ENCODE results near the gene MAGEB10.
"Not testable (repeated sequence)": the region's sequence is repeated elsewhere in the genome, so short reads cannot be mapped to it uniquely, and the experiment has no call there.

The MAGEB10 gene, protein sequence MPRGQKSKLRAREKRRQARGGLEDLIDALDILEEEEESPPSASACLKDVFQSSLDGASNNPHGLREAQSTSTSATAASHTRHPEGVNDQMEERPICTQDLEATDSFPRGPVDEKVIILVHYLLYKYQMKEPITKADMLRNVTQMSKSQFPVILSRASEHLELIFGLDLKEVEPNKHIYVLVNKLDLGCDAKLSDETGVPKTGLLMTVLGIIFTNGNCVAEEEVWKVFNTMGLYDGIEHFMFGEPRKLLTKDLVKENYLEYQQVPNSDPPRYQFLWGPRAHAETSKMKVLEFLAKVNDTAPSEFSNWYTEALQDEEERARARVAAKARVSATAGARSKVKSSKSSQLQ

DNA sequence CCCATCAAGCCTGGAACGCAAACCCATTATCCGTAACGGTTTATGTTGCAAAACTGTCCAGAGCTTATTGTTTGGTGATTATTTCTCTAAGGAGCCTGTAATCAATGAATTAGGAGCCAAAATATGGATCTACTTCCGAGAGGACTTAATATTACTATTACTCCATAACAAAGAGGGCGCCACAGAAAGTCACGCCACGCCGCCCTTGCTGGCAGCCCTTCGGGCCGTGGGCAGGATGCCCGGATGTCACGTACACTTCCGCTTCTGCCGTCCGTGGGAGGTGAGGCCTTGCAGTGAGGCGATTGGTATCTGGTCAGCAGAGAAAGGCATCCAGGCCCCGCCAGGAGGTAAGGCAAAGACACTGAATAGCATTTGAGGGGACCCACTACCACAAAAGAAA lies at the start of gene MAGEB10:
TSS of gene MAGEB10 (plus strand) at position 301 of the 400 bp plus-strand sequence. CDS start 13,317 bp downstream, outside the sequence.
- H3K27me3 Mint-ChIP-seq = no peaks in the 10 kb centered on the region
- no peak within 1 kb of the TSS for H3K4me3 Mint-ChIP-seq
- H3K27ac Mint-ChIP-seq = no peak within 1 kb of the TSS
- no peaks in the 10 kb centered on the region for H3K4me1 Mint-ChIP-seq
- H3K36me3 Mint-ChIP-seq = no peaks in the 10 kb centered on the region
- no peaks in the 10 kb centered on the region for H3K9me3 Mint-ChIP-seq

DNA sequence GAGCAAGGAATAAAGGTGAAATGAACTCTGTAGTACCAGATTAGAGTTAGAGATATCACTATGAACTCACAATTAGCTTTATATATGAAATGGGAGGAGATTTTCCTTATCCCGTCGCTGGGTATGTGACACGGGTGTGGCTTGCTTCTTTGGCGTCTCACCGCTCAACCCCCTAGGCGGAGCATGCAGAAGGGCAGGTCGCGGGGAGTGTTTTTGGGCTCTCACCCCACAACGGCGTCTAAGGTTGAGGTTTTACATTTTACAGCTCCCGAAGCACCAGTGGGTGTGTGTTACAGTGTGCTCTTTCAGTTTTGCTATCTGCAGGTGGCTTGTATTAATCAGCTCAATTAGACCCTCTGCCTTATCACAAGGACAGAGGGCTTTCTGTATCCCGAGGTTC lies 42.1 kb upstream of the MAGEB10 start:
- Mint-ChIP-seq H3K4me3 (no peak overlapping the region), H3K36me3 (no peaks in the 10 kb centered on the region), H3K27me3 (no peaks in the 10 kb centered on the region), H3K27ac (no peak overlapping the region), H3K4me1 (no peaks in the 10 kb centered on the region), H3K9me3 (no peaks in the 10 kb centered on the region)

DNA sequence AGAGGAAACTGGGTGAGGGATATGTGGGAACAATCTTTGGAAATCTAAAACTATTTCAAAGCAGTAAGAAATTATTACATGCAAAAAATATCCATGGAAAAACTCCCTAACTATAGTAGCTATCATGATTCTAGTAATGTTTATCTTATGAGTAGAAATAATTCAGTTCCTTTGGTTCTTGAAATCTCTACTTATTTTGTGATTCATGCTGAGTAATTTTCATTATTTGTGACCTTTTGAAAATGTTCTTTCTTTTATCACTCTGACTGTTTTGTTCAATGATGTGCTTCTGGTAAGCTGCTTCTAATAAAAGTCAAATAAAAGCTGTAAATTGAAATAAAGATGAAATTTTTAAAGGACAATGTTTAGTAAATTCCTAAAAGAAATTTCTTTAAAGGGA lies 40.4 kb upstream of the MAGEB10 start:
- H3K27ac Mint-ChIP-seq = no peak overlapping the region

DNA sequence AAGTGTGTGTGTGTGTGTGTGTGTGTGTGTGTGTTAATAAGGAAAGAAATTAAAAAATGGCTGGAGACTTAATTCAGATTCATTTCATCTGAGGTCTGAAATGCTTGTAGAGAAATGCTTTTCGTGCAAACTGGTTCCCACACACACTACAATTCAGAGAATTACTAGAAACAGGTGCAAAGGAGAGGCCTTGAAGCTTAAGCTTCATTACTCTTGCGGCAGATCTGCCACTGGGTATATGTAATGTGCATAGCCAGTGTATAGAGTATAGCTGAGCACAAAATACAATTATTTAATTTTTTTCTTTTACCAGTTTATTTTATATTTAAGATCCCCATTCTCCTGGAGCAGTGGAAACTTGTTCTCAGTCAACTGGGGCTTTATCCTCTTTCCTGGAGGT lies 31.8 kb upstream of the MAGEB10 start:
- Mint-ChIP-seq H3K27me3 (no peaks in the 10 kb centered on the region), H3K36me3 (no peaks in the 10 kb centered on the region)

More for the DNA sequence above, 40.4 kb upstream of the MAGEB10 start:
- Mint-ChIP-seq H3K9me3 (no peaks in the 10 kb centered on the region), H3K27me3 (no peaks in the 10 kb centered on the region), H3K4me3 (no peak overlapping the region), H3K36me3 (no peaks in the 10 kb centered on the region), H3K4me1 (no peaks in the 10 kb centered on the region)

DNA sequence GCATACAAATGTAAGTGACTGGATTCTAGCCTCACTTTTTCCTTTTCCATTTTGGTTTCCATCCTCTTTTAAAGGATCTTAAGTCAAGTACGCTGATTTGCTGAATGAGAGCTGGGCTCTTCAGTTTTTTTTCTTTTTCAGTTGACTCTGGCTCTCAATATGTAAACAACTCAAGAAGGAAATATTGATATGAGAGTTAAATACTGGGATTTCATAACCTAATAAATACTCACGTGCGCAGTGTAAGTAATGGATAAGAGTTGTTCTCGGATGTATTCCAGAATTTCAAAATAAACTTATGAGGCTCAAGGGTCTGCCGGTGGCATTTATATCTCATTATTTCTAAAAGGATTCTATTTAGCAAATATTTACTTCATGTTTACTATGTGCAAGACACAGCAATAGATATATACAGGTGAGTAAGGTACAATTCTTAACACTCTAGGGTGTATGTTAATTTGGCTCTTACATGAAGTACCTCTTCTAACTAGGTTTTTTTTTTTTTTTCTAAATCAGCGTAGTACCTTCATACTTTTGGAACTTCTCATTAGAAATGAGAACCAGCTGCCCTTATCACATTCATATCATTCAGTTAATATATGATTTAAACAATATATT lies 11.0 kb upstream of the MAGEB10 start:
- Mint-ChIP-seq H3K36me3 (no peaks in the 10 kb centered on the region), H3K27me3 (no peaks in the 10 kb centered on the region)

More for the DNA sequence above, 31.8 kb upstream of the MAGEB10 start:
- H3K9me3 Mint-ChIP-seq = no peaks in the 10 kb centered on the region
- no peak overlapping the region for H3K27ac Mint-ChIP-seq
- no peaks in the 10 kb centered on the region for H3K4me1 Mint-ChIP-seq
- H3K4me3 Mint-ChIP-seq = no peak overlapping the region

DNA sequence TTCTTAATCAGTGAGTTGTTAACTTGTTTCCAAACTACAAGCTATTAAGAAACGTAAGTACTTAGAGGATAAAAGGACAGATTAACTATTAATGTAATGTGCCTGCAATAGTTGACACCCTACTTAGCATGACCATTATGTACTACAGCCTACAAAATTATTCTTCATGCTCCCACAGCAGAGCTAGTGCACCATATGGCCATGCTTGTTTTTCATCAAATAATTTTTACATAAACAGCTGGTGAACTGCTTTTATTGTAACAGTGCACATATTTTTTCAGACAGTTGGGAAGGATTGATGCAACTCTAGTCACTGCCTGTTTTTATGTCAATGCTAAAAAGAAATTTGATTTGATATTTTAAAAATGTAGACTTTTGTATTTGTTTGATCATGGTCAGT lies 10.2 kb upstream of the MAGEB10 start:
- H3K27ac Mint-ChIP-seq = no peak overlapping the region
- H3K36me3 Mint-ChIP-seq = no peaks in the 10 kb centered on the region
- no peaks in the 10 kb centered on the region for H3K9me3 Mint-ChIP-seq
- H3K27me3 Mint-ChIP-seq = no peaks in the 10 kb centered on the region
- H3K4me1 Mint-ChIP-seq = no peaks in the 10 kb centered on the region
- H3K4me3 Mint-ChIP-seq = no peak overlapping the region

More for the DNA sequence above, 11.0 kb upstream of the MAGEB10 start:
- no peak overlapping the region for H3K4me3 Mint-ChIP-seq
- no peaks in the 10 kb centered on the region for H3K9me3 Mint-ChIP-seq
- no peak overlapping the region for H3K27ac Mint-ChIP-seq
- no peaks in the 10 kb centered on the region for H3K4me1 Mint-ChIP-seq

DNA sequence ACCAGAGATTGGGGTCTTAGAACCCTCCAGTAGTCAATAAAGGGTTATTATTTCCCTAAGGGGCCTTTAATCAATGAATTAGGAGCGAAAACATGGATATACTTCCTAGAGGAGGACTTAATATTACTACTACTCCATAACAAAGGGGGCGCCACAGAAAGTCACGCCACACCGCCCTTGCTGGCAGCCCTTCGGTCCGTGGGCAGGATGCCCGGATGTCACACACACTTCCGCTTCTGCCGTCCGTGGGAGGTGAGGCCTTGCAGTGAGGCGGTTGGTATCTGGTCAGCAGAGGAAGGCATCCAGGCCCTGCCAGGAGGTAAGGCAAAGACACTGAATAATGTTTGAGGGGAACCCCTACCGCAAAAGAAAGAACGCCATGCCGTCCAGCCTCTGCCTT lies 436 bp downstream of the MAGEB10 start:
- no peak overlapping the region for H3K27ac Mint-ChIP-seq
- no peaks in the 10 kb centered on the region for H3K4me1 Mint-ChIP-seq
- no peaks in the 10 kb centered on the region for H3K36me3 Mint-ChIP-seq
- H3K9me3 Mint-ChIP-seq = no peaks in the 10 kb centered on the region
- H3K27me3 Mint-ChIP-seq = no peaks in the 10 kb centered on the region
- no peak overlapping the region for H3K4me3 Mint-ChIP-seq

DNA sequence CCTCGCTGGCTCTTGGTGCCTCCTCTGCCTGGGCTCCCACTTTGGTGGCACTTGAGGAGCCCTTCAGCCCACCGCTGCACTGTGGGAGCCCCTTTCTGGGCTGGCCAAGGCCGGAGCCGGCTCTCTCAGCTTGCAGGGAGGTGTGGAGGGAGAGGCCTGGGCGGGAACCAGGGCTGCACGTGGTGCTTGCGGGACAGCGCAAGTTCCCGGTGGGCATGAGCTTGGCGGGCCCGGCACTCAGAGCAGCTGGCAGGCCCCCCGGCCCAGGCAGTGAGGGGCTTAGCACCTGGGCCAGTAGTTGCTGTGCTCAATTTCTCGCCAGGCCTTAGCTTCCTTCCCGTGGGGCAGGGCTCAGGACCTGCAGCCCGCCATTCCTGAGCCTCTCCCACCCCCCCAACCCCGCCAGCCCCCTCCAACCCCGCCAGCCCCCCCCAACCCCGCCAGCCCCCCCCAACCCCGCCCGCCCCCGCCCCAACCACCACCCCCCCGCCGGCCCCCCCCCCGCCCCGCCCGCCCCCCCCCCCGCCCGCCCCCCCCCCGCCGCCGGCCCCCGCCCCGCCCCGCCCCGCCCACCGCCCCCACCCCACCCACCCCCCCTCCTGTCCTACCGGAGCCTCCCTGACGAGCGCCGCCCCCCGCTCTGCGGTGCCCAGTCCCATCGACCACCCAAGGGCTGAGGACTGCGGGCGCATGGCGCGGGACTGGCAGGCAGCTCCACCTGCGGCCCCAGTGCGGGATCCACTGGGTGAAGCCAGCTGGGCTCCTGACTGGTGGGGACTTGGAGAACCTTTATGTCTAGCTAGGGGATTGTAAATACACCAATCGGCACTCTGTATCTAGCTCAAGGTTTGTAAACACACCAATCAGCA lies 1.4 kb downstream of the MAGEB10 start:
- not testable (repeated sequence) for H3K36me3 Mint-ChIP-seq, H3K4me3 Mint-ChIP-seq, H3K4me1 Mint-ChIP-seq, H3K27ac Mint-ChIP-seq, H3K9me3 Mint-ChIP-seq, H3K27me3 Mint-ChIP-seq

DNA sequence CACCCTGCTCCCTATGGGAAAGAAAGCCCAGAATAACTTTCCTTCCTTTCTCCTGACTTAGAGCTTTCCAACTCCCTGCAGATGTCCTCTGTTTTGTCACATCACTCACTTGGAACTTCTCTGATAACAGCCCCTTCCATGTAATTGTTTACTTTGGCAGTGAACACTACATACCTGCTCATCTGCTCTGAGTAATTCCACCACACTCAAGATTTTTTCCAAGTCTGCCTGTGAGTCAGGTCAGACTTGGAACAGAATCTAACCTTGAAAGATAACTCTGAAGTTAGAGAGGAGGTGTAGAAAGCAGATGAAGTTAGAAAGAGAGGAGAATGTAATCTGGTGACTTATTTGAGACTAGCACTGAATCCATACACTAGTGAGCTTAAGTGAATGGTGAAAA lies 7.4 kb downstream of the MAGEB10 start:
- Mint-ChIP-seq H3K27me3 (no peaks in the 10 kb centered on the region), H3K4me1 (no peaks in the 10 kb centered on the region), H3K9me3 (no peaks in the 10 kb centered on the region), H3K27ac (no peak overlapping the region), H3K36me3 (no peaks in the 10 kb centered on the region), H3K4me3 (no peak overlapping the region)

DNA sequence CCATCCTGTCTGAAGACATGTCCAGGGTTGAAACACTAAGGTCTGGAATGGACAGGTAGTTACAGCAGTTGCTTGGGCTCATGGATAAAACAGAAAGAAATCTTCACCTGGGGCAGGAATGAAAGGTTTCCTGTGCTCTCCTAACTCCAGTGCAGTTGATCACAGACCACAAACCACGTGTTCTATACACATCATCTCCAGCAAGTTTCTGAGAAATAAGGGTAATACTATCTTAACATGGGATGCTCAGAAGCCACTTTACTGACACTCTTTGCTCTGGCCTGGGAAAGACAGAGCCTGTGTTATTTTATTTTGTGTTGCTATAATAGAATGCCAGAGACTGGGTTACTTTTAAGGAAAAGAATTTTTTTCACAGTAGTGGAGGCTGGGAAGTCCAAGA lies 16.0 kb downstream of the MAGEB10 start:
- Mint-ChIP-seq H3K27me3 (no peaks in the 10 kb centered on the region), H3K27ac (no peak overlapping the region), H3K4me3 (no peak overlapping the region), H3K9me3 (no peaks in the 10 kb centered on the region), H3K4me1 (no peaks in the 10 kb centered on the region), H3K36me3 (no peaks in the 10 kb centered on the region)

DNA sequence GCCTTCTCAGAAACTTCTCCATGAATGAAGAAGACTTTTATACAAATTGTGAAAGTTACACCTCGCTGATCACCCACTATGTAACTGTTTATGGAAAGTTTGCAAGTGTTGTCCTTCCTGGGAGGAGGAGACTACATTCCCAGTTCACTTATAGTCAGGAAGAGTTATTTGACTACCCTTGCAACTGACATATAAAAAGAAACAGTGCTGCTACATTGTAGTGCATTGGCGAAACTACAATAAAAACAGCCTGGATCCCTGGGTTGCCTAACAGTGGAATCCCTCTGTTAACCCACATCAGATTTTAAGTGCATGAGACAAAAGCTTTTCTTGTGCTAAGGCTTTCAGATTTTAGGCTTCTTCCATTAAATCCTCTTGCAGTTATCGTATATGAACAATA lies 30.4 kb downstream of the MAGEB10 start:
- Mint-ChIP-seq H3K9me3 (no peaks in the 10 kb centered on the region), H3K27ac (no peak overlapping the region), H3K27me3 (no peaks in the 10 kb centered on the region), H3K4me1 (no peaks in the 10 kb centered on the region), H3K36me3 (no peaks in the 10 kb centered on the region), H3K4me3 (no peak overlapping the region)

DNA sequence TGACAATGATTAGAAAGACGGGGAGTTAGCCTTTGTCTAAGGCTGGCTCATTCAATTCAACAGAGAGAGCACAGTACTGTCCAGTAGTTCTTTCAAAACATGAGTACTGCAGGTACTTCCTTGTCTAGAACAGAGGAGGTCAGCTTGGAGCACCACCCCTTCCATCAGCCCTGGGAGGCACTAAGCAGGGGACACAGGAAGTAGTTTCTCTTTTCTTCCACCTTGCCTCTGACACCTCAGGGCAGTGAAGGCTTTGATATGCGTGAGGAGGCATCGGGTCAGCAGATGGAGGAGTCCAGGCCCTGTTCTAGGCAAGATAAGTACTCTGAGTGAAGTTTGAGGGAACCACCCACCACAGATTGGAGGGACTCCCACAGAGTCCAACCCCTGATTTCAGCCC lies 33.1 kb downstream of the MAGEB10 start:
- Mint-ChIP-seq H3K4me1 (no peaks in the 10 kb centered on the region), H3K4me3 (no peak overlapping the region), H3K36me3 (no peaks in the 10 kb centered on the region), H3K9me3 (no peaks in the 10 kb centered on the region), H3K27ac (no peak overlapping the region), H3K27me3 (no peaks in the 10 kb centered on the region)

DNA sequence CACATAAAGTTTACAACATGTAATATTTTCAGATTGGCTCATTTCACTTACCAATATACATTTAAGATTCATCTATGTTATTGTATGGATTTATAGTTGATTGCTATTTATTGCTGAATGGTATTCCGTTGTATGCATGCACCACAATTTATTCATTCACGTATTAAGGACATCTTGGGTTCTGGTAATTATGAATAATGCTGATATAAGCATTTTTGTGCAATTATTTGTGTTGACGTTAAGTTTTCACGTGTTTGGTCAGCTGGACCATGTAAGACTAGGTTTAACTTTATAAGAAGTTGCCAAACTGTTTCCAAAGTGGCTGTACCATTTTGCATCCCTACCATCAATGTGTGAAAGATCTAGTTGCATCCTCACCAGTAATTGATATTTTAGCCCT lies 35.1 kb downstream of the MAGEB10 start:
- Mint-ChIP-seq H3K36me3 (no peaks in the 10 kb centered on the region), H3K27me3 (no peaks in the 10 kb centered on the region), H3K27ac (no peak overlapping the region), H3K9me3 (no peaks in the 10 kb centered on the region), H3K4me1 (no peaks in the 10 kb centered on the region), H3K4me3 (no peak overlapping the region)

DNA sequence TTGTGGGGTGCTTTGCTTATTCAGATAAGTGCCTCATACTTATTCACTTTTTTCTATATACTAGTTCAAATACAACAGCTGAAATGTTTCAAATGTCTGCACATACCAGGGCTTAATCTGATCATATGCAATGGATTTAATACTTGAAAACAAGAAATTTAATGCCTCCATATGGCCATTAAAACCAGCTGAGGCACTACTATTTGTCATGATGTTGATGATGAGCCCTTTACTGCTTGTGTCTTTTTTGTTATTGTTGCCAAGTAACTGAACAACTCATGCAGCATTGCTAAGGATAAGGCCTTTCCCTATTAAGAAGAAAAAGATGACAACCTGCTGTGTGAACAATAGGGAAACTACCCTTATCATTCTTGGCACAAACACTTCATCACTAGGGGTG lies 52.5 kb downstream of the MAGEB10 start:
- no peak overlapping the region for H3K27ac Mint-ChIP-seq
- peaks cover 4% of the 10 kb centered on the region for H3K9me3 Mint-ChIP-seq
- H3K36me3 Mint-ChIP-seq = no peaks in the 10 kb centered on the region
- H3K4me1 Mint-ChIP-seq = no peaks in the 10 kb centered on the region
- H3K4me3 Mint-ChIP-seq = no peak overlapping the region
- H3K27me3 Mint-ChIP-seq = no peaks in the 10 kb centered on the region

DNA sequence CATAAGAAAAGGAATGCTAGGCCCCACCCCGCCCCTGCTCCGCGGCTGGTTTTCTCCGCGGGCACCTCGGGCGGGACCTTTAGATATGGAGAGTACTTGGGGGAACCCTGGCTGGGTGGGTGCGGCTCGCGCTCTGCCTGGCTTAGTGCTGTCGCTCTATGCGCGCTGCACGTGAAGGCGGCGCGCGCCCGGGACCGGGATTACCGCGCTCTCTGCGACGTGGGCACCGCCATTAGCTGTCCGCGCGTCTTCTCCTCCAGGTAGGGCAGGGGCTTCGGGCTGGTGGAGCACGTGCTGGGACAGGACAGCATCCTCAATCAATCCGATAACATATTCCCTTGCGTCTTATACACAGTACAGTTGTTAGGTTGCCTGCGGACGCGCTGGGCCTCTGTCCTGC lies 56.0 kb downstream of the MAGEB10 start:
- Mint-ChIP-seq H3K9me3 (peaks cover 4% of the 10 kb centered on the region), H3K4me1 (no peaks in the 10 kb centered on the region)

More for the DNA sequence above, 56.0 kb downstream of the MAGEB10 start:
- Mint-ChIP-seq H3K27ac (no peak overlapping the region), H3K36me3 (no peaks in the 10 kb centered on the region), H3K4me3 (no peak overlapping the region), H3K27me3 (no peaks in the 10 kb centered on the region)
